GM19238 (cell line): ENCODE measurements around the gene CASS4.

Experiments
- DNase-seq: peaks from one replicate; pipeline ENCODE4 v3.0.0; 2011; ENCODE audit warnings: low spot score; ENCODE audit not compliant: insufficient read length

CASS4 gene

DNA sequence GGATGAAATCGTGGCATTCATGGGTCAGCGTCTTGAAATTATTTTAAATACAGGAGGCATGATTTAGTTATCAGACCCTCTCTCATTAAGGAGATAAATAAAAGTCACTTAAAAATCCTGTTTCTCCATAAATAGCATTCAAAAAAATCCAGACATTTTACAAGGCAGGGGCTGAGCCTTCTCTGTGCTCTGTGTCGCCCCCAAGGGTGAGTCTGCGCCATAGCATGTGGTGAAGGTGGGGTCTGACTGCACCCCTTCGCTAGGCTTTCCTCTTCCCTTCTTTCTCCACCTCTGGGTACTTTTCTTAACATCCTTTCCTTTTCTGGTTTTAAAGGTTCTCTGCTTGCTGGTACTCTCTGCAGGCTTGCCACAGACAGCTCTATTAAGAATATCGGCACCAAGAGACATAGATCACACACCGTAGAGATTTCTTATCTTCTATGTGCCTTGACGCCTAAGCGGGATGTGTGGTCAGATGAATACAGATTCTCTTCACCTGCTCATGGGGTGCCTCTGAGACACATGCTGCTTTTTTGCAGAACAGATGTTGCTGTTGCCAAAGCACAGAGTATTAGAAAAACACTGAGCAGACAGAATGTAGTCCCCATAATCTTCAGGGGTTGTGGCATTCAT is 92.4 kb downstream of the CASS4 start:
- DNase-seq, result no peak

DNA sequence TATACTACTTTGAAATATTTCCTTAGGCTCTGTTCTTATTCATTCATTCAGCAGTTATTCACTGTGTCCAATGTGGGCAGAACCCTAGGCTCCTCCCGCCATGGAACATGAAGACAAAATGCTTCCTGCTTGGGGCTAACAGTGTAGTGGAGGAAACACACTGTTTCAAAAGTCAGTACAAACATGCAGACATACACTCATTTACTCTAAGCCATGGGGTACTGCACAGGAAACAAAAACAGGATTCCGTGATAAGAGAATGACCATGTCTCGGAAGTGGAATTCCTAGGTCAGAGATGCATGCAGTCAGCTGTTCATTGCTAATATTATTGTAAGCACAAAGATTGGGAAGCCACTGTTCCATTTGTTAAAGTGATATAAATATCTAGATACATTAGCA is 94.0 kb downstream of the CASS4 start:
- DNase-seq, result no peak
